ENCODE results near the gene ATG13.
"Not testable (repeated sequence)": the region's sequence is repeated elsewhere in the genome, so short reads cannot be mapped to it uniquely, and the experiment has no call there.

Gene ATG13

DNA sequence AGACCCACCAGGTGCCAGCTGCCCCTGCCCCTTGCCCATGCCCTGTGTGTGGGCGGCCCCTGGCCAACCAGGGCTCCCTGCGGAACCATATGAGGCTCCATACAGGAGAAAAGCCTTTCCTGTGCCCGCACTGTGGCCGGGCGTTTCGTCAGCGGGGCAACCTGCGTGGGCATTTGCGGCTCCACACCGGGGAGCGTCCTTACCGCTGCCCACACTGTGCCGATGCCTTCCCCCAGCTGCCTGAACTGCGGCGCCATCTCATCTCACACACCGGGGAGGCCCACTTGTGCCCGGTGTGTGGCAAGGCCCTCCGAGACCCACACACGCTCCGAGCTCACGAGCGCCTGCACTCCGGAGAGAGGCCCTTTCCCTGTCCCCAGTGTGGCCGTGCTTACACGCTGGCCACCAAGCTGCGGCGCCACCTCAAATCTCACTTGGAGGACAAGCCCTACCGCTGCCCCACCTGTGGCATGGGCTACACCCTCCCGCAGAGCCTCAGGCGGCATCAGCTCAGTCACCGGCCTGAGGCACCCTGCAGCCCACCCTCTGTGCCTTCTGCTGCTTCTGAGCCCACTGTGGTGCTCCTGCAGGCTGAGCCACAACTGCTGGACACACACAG lies 87.8 kb downstream of the ATG13 start:
- no peak overlapping the region for H3K4me3 ChIP-seq (ENCODE audit: low read depth in 1 of 2, low read length in 2 of 2)
- H3K27me3 ChIP-seq (ENCODE audit: control insufficient read depth in 1 of 2, insufficient read depth in 2 of 2, low read length in 2 of 2) = no peaks in the 10 kb centered on the region
- no peak overlapping the region for H3K27ac ChIP-seq (ENCODE audit: low read depth, low read length)
- peaks cover 15% of the 10 kb centered on the region for H3K4me1 ChIP-seq (ENCODE audit: insufficient read depth, low read length)
- peaks cover 48% of the 10 kb centered on the region for H3K36me3 ChIP-seq (ENCODE audit: insufficient read depth, low read length)
- no peak overlapping the region for H3K9ac ChIP-seq (ENCODE audit: low read length)
- H3K9me3 ChIP-seq (ENCODE audit: low read length) = no peaks in the 10 kb centered on the region

DNA sequence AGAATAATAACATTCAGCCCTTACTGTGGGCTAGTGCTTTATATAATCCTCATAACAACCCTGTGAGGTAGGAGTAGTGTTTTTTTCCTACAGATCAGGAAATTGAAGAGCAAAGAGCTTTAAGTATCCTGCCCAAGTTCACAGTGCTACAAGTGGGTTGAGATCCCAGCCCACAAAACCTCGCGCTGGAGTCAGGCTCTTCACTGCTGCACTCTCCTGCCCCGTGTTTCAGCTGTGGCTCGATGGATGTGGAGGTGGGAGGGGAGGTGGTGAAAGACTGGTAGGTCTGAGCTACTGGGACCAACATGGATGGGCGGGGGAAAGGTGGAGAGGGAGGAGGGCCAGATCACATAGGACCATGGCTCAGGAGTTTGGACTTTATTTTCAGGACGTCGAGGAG lies 89.5 kb downstream of the ATG13 start:
- Histone ChIP-seq H3K9me3 (ENCODE audit: low read length) (no peaks in the 10 kb centered on the region), H3K36me3 (ENCODE audit: insufficient read depth, low read length) (peaks cover 45% of the 10 kb centered on the region), H3K9ac (ENCODE audit: low read length) (no peak overlapping the region)

DNA sequence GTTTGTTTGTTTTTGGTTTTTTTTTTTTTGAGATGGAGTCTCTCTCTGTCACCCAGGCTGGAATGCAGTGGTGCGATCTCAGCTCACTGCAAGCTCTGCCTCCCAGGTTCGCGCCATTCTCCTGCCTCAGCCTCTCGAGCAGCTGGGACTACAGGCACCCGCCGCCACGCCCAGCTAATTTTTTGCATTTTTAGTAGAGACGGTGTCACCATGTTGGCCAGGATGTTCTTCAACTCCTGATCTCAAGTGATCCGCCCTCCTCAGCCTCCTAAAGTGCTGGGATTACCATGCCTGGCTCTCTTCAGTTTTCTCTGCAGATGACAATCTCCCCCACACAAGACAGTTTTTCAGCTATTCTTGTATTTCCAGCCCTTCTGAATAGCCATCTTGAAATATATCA lies 92.0 kb downstream of the ATG13 start:
- H3K4me3 ChIP-seq (ENCODE audit: low read depth in 1 of 2, low read length in 2 of 2); H3K9ac ChIP-seq (ENCODE audit: low read length); H3K4me1 ChIP-seq (ENCODE audit: insufficient read depth, low read length); H3K9me3 ChIP-seq (ENCODE audit: low read length); H3K27ac ChIP-seq (ENCODE audit: low read depth, low read length); H3K27me3 ChIP-seq (ENCODE audit: control insufficient read depth in 1 of 2, insufficient read depth in 2 of 2, low read length in 2 of 2): not testable (repeated sequence)
- H3K36me3 ChIP-seq (ENCODE audit: insufficient read depth, low read length) = peaks cover 23% of the 10 kb centered on the region

More for the DNA sequence above, 89.5 kb downstream of the ATG13 start:
- H3K4me3 ChIP-seq (ENCODE audit: low read depth in 1 of 2, low read length in 2 of 2) = no peak overlapping the region
- peaks cover 13% of the 10 kb centered on the region for H3K4me1 ChIP-seq (ENCODE audit: insufficient read depth, low read length)
- no peak overlapping the region for H3K27ac ChIP-seq (ENCODE audit: low read depth, low read length)
- no peaks in the 10 kb centered on the region for H3K27me3 ChIP-seq (ENCODE audit: control insufficient read depth in 1 of 2, insufficient read depth in 2 of 2, low read length in 2 of 2)

DNA sequence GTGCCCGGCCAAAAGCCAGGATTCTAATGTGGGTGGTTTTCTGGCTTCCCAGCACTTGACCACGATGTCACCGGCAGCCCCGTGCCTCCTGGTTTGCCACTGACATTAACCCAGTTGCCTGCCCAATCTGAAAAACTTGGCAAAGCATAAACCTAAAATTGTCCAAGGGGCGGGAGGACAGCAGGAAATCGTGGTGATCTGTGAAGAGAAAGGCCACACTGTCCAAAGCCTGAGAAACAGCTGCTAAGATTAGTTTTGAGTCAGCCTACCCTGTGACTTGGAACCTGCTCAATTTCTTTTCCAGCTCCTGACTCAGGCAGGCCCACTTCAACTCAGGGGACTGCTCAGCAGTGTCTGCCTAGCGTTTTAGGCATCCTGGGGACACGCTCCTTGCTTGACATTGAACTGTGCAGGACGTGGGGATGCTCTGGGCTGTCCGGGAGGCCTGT lies 93.5 kb downstream of the ATG13 start:
- Histone ChIP-seq H3K27me3 (ENCODE audit: control insufficient read depth in 1 of 2, insufficient read depth in 2 of 2, low read length in 2 of 2) (no peaks in the 10 kb centered on the region), H3K9me3 (ENCODE audit: low read length) (no peaks in the 10 kb centered on the region), H3K36me3 (ENCODE audit: insufficient read depth, low read length) (peaks cover 11% of the 10 kb centered on the region), H3K4me3 (ENCODE audit: low read depth in 1 of 2, low read length in 2 of 2) (no peak overlapping the region), H3K4me1 (ENCODE audit: insufficient read depth, low read length) (peaks cover 4% of the 10 kb centered on the region), H3K9ac (ENCODE audit: low read length) (no peak overlapping the region), H3K27ac (ENCODE audit: low read depth, low read length) (no peak overlapping the region)

GRCh38 chr11:46711303-46711702 lies 94.0 kb downstream of the ATG13 start:
- Histone ChIP-seq H3K4me3 (ENCODE audit: low read depth in 1 of 2, low read length in 2 of 2) (no peak overlapping the region), H3K4me1 (ENCODE audit: insufficient read depth, low read length) (peaks cover 4% of the 10 kb centered on the region), H3K36me3 (ENCODE audit: insufficient read depth, low read length) (peaks cover 9% of the 10 kb centered on the region), H3K9me3 (ENCODE audit: low read length) (no peaks in the 10 kb centered on the region), H3K27ac (ENCODE audit: low read depth, low read length) (no peak overlapping the region), H3K9ac (ENCODE audit: low read length) (no peak overlapping the region), H3K27me3 (ENCODE audit: control insufficient read depth in 1 of 2, insufficient read depth in 2 of 2, low read length in 2 of 2) (no peaks in the 10 kb centered on the region)

- peaks cover 4% of the 10 kb centered on the region for H3K4me1 ChIP-seq (ENCODE audit: insufficient read depth, low read length)
Measured at GRCh38 chr11:46712874-46713576, 95.7 kb downstream of the ATG13 start.

DNA sequence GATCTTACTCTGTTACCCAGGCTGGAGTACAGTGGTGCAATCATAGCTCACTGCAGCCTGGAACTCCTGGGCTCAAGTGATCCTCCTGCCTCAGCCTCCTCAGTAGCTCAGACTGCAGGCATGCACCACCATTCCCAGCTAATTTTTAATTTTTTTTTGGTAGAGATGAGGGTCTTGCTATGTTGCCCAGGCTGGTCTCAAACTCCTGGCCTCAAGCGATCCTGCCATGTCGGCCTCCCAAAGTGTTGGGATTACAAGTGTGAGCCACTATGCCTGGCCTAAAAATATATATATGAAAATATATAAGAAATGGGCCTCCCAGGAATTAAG lies 100.4 kb downstream of the ATG13 start:
- H3K9me3 ChIP-seq (ENCODE audit: low read length); H3K9ac ChIP-seq (ENCODE audit: low read length); H3K36me3 ChIP-seq (ENCODE audit: insufficient read depth, low read length); H3K27ac ChIP-seq (ENCODE audit: low read depth, low read length); H3K4me1 ChIP-seq (ENCODE audit: insufficient read depth, low read length); H3K4me3 ChIP-seq (ENCODE audit: low read depth in 1 of 2, low read length in 2 of 2); H3K27me3 ChIP-seq (ENCODE audit: control insufficient read depth in 1 of 2, insufficient read depth in 2 of 2, low read length in 2 of 2): not testable (repeated sequence)

More at GRCh38 chr11:46712874-46713576, 95.7 kb downstream of the ATG13 start:
- no peaks in the 10 kb centered on the region for H3K27me3 ChIP-seq (ENCODE audit: control insufficient read depth in 1 of 2, insufficient read depth in 2 of 2, low read length in 2 of 2)
- H3K9me3 ChIP-seq (ENCODE audit: low read length) = no peaks in the 10 kb centered on the region
- H3K27ac ChIP-seq (ENCODE audit: low read depth, low read length) = no peak overlapping the region
- no peaks in the 10 kb centered on the region for H3K36me3 ChIP-seq (ENCODE audit: insufficient read depth, low read length)
- no peak overlapping the region for H3K9ac ChIP-seq (ENCODE audit: low read length)
- H3K4me3 ChIP-seq (ENCODE audit: low read depth in 1 of 2, low read length in 2 of 2) = no peak overlapping the region

GRCh38 chr11:46718155-46719019 lies 101.0 kb downstream of the ATG13 start:
- Histone ChIP-seq H3K27ac (ENCODE audit: low read depth, low read length) (no peak overlapping the region), H3K9me3 (ENCODE audit: low read length) (no peaks in the 10 kb centered on the region), H3K4me1 (ENCODE audit: insufficient read depth, low read length) (no peaks in the 10 kb centered on the region), H3K36me3 (ENCODE audit: insufficient read depth, low read length) (no peaks in the 10 kb centered on the region), H3K4me3 (ENCODE audit: low read depth in 1 of 2, low read length in 2 of 2) (no peak overlapping the region), H3K27me3 (ENCODE audit: control insufficient read depth in 1 of 2, insufficient read depth in 2 of 2, low read length in 2 of 2) (no peaks in the 10 kb centered on the region), H3K9ac (ENCODE audit: low read length) (no peak overlapping the region)

- Histone ChIP-seq H3K9me3 (ENCODE audit: low read length) (no peaks in the 10 kb centered on the region), H3K4me1 (ENCODE audit: insufficient read depth, low read length) (no peaks in the 10 kb centered on the region), H3K36me3 (ENCODE audit: insufficient read depth, low read length) (no peaks in the 10 kb centered on the region), H3K9ac (ENCODE audit: low read length) (no peak within 1 kb of the TSS), H3K27me3 (ENCODE audit: control insufficient read depth in 1 of 2, insufficient read depth in 2 of 2, low read length in 2 of 2) (no peaks in the 10 kb centered on the region), H3K27ac (ENCODE audit: low read depth, low read length) (no peak within 1 kb of the TSS), H3K4me3 (ENCODE audit: low read depth in 1 of 2, low read length in 2 of 2) (no peak within 1 kb of the TSS)
Measured at GRCh38 chr11:46719048-46719542, 101.7 kb downstream of the ATG13 start, which contains the start of gene F2. Gene F2 (plus strand): TSS chr11:46719213. CDS start chr11:46719236, 23 bp downstream.

DNA sequence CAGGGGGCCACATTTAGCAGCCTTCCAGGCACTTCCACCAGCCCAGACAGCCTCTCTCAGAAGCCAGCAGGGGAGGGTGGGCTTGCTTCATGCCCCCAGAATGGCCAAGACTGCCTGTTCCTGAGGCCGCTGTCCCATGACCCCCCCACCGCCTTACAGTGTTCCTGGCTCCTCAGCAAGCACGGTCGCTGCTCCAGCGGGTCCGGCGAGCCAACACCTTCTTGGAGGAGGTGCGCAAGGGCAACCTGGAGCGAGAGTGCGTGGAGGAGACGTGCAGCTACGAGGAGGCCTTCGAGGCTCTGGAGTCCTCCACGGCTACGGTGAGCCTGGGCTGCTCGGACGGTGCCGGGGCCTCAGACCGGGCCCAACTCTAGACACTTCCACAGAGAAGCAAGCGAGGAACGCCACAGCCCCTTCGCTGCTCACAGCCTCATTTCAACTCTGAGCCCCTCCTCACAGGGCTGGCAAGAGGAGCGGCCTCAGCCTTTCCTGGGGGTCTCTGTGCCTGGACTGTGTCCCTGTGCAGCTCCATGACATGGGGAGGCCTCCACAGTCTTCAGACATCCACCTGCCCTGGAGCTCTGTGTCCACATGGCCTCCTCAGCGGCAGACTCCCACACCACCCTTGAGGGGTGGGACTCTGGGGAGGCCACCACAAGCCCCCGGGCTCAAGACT lies 102.3 kb downstream of the ATG13 start:
- Histone ChIP-seq H3K4me1 (ENCODE audit: insufficient read depth, low read length) (no peaks in the 10 kb centered on the region), H3K9me3 (ENCODE audit: low read length) (no peaks in the 10 kb centered on the region), H3K4me3 (ENCODE audit: low read depth in 1 of 2, low read length in 2 of 2) (no peak overlapping the region), H3K27me3 (ENCODE audit: control insufficient read depth in 1 of 2, insufficient read depth in 2 of 2, low read length in 2 of 2) (no peaks in the 10 kb centered on the region), H3K36me3 (ENCODE audit: insufficient read depth, low read length) (no peaks in the 10 kb centered on the region), H3K9ac (ENCODE audit: low read length) (no peak overlapping the region), H3K27ac (ENCODE audit: low read depth, low read length) (no peak overlapping the region)

- H3K9me3 ChIP-seq (ENCODE audit: low read length) = no peaks in the 10 kb centered on the region
- no peaks in the 10 kb centered on the region for H3K4me1 ChIP-seq (ENCODE audit: insufficient read depth, low read length)
- H3K9ac ChIP-seq (ENCODE audit: low read length) = no peak overlapping the region
- H3K27me3 ChIP-seq (ENCODE audit: control insufficient read depth in 1 of 2, insufficient read depth in 2 of 2, low read length in 2 of 2) = no peaks in the 10 kb centered on the region
- H3K36me3 ChIP-seq (ENCODE audit: insufficient read depth, low read length) = no peaks in the 10 kb centered on the region
- no peak overlapping the region for H3K4me3 ChIP-seq (ENCODE audit: low read depth in 1 of 2, low read length in 2 of 2)
- H3K27ac ChIP-seq (ENCODE audit: low read depth, low read length) = no peak overlapping the region
Measured at GRCh38 chr11:46721286-46721685, 103.9 kb downstream of the ATG13 start.
